GM18502 (cell line): ENCODE data around the gene TJP2.

Experiments used
- ATAC-seq: cut with Tn5 transposase; IDR thresholded peaks from one replicate; pipeline ENCODE4 v1.9.1; 2021; ENCODE audit warnings: mild to moderate bottlenecking; ENCODE audit not compliant: unreplicated experiment, poor library complexity

TJP2 gene

GRCh38 chr9:69319324-69320025 lies 145.4 kb downstream of the TJP2 start:
- ATAC-seq = no peak

- no peak for ATAC-seq
These were observed 148.2 kb downstream of the TJP2 start for GRCh38 chr9:69322256-69322655.

GRCh38 chr9:69323861-69324260 lies 149.8 kb downstream of the TJP2 start:
- no peak for ATAC-seq
